ENCODE results near the gene SUFU. TPM values are rescaled to one million over a fixed set of nuclear protein-coding genes. Genes with fewer than 3 reads are reported as not detected.

The SUFU gene
- total and polyA plus RNA-seq, 2 experiments from 2014 or later = 2.8 to 5.6 TPM

- Histone ChIP-seq H3K27ac (ENCODE audit: low read depth) (no peak overlapping the region), H3F3A (replicated peaks; ENCODE audit: low read depth) (no peaks in the 10 kb centered on the region; the same call in 1 of the 2 replicates), H3K27me3 (ENCODE audit: insufficient read depth) (peaks cover 16% of the 10 kb centered on the region), H3K4me1 (ENCODE audit: insufficient read depth) (peaks cover 6% of the 10 kb centered on the region; the same call in 1 of the 2 replicates), H3K79me2 (replicated peaks; ENCODE audit: insufficient read depth) (no peaks in the 10 kb centered on the region), H3K4me2 (no peak overlapping the region), H3K36me3 (ENCODE audit: insufficient read depth) (no peaks in the 10 kb centered on the region), H2AFZ (no peak overlapping the region), H3K9me2 (ENCODE audit: insufficient read depth) (no peaks in the 10 kb centered on the region), H4K20me1 (replicated peaks; ENCODE audit: insufficient read depth) (peaks cover 29% of the 10 kb centered on the region), H3K4me3 (no peak overlapping the region)
- peaks cover 8% of the 10 kb centered on the region; the same call in 2 of the 3 replicates for H3K4me1 Mint-ChIP-seq
- no peak overlapping the region for H3K4me3 Mint-ChIP-seq
- DNase-seq (ENCODE audit: low spot score) = no peak
- H3K36me3 Mint-ChIP-seq (ENCODE audit: low read depth) = peaks cover 3% of the 10 kb centered on the region; the same call in 2 of the 3 replicates
- TF ChIP-seq ZNF331 (CRISPR knock-in tag; IDR thresholded peaks at IDR 0.05; ENCODE audit: low read depth) (no peak), JUNB (IDR thresholded peaks at IDR 0.05; ENCODE audit: unreplicated experiment) (no peak), CTCF (conservative IDR thresholded peaks at IDR 0.05; ENCODE audit: low read depth in 2 of 2) (no peak), REST (IDR thresholded peaks at IDR 0.05; ENCODE audit: unreplicated experiment) (no peak), CREB1 (CRISPR knock-in tag; IDR thresholded peaks at IDR 0.05; ENCODE audit: low read depth) (no peak), STAT1 (IDR thresholded peaks at IDR 0.05; ENCODE audit: unreplicated experiment) (no peak), ZNF114 (CRISPR knock-in tag; IDR thresholded peaks at IDR 0.05) (no peak), ETS1 (IDR thresholded peaks at IDR 0.05) (no peak), EZH2 (IDR thresholded peaks at IDR 0.05; ENCODE audit: low read depth, unreplicated experiment) (no peak), NANOG (IDR thresholded peaks at IDR 0.05; ENCODE audit: borderline replicate concordance) (no peak), POLR2AphosphoS5 (IDR thresholded peaks at IDR 0.05; ENCODE audit: low read depth) (no peak)
- H3K27me3 Mint-ChIP-seq (ENCODE audit: insufficient read depth, low read depth, poor library complexity) = peaks cover 7% of the 10 kb centered on the region
- H3K9me3 Mint-ChIP-seq = no peaks in the 10 kb centered on the region
- H3K27ac Mint-ChIP-seq = no peak overlapping the region
- no peak for ATAC-seq
Measured at GRCh38 chr10:102507521-102507920, 3.7 kb downstream of the SUFU start.
